SH-SY5Y (cell line): ENCODE data around the gene PDZRN3.

Source experiments
- GATA2 ChIP-seq: IDR thresholded peaks from 2 replicates; pipeline ENCODE4 v1.6.1; 2011; ENCODE audit warnings: mild to moderate bottlenecking, low read depth, low read length
- GATA3 ChIP-seq: IDR thresholded peaks from 2 replicates; pipeline ENCODE4 v1.6.1; 2011; ENCODE audit warnings: low read depth, mild to moderate bottlenecking, low read length, moderate library complexity

- TF ChIP-seq GATA3 (no peak), GATA2 (no peak)
Measured at GRCh38 chr3:73509816-73510215, 114.9 kb downstream of the PDZRN3 start.
